Measurements from ENCODE around the gene PIGQ.

GRCh38 chr16:561957-562938, 7.5 kb upstream of the PIGQ start:
- no peak for TF ChIP-seq CTCF (IDR thresholded peaks at IDR 0.05)
- no peak for TF ChIP-seq POLR2A (IDR thresholded peaks at IDR 0.05)
